ENCODE results near the gene ATP6V1C2. TPM values are rescaled to one million over a fixed set of nuclear protein-coding genes. Genes with fewer than 3 reads are reported as not detected.

ATP6V1C2 gene
- total RNA-seq, 1 donor from 2014 or later: 1.1 TPM

- H3K36me3 Mint-ChIP-seq: no peaks in the 10 kb centered on the region
- peaks cover 62% of the 10 kb centered on the region for H3K27me3 Mint-ChIP-seq
- DNase-seq (ENCODE audit: extremely low spot score, unreplicated experiment): no peak
- H3K27ac Mint-ChIP-seq: no peak overlapping the region
- H3K4me1 Mint-ChIP-seq (ENCODE audit: unreplicated experiment): peaks cover 7% of the 10 kb centered on the region
- TF ChIP-seq CTCF (conservative IDR thresholded peaks at IDR 0.05): no peak
- H3K4me3 Mint-ChIP-seq: no peak overlapping the region
- no peaks in the 10 kb centered on the region for H3K9me3 Mint-ChIP-seq
Measured at GRCh38 chr2:10828346-10828745, 106.9 kb downstream of the ATP6V1C2 start.

GRCh38 chr2:10829299-10829698 lies 107.9 kb downstream of the ATP6V1C2 start:
- Mint-ChIP-seq H3K27me3 (peaks cover 69% of the 10 kb centered on the region), H3K36me3 (no peaks in the 10 kb centered on the region), H3K4me3 (no peak overlapping the region), H3K27ac (no peak overlapping the region), H3K9me3 (no peaks in the 10 kb centered on the region), H3K4me1 (ENCODE audit: unreplicated experiment) (peaks cover 7% of the 10 kb centered on the region)
- DNase-seq (ENCODE audit: extremely low spot score, unreplicated experiment): no peak
- no peak for TF ChIP-seq CTCF (conservative IDR thresholded peaks at IDR 0.05)

DNA sequence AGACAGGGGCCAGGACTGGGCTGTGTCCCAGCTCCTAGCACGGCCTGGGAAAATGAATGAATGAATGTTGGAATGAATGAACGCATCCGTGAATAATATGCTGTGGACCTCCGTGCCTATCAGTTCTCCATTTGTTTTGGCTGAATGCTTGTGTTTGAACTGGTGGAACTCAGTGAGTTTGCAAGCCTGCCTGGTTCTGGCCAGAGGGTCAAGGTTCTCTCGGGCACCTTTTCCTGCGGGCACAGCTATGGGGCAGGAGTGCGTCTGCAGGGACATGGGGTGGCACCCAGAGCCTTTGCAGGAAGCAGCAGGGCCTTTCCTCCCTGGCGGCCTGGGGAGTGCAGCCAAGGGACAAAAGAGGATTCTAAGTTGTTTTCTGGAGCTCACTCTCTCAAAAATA lies 108.8 kb downstream of the ATP6V1C2 start:
- no peak for TF ChIP-seq CTCF (conservative IDR thresholded peaks at IDR 0.05)

DNA sequence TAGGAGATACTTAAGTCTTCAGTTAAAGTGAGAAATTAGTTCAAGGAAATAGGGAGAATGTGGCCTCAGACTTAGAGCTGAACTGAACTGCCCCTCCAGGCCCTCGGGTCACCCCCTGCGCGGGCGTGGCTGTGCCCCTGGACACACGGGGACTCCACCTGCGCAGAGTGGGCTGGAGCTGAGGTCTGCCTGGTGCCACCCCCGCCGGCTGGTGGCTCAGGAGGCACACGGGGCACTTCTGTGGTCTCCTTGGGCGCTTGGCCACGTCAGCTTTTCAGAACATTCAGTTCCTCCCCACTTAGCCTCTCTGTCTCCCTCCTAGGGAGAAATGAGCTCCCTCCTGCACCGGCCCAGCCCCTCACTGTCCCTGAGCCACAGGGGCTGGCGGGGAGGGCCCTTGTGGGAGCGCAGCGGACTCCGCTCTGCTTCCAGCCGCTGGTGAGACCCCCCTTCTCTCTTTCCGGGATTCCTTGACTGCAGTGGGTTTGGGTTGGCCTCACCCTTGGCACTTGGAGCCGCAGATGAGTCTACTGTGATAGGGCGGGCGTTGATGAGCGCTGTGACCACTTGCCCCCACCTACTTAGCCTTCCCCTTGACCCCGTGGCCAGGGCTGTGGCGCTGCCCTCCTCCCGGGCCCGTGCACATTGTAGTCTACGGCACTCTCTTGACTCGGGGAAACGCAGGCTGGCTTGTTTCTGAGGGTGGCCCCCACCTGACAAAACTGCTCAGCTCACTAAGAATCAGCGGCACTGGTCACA lies 109.4 kb downstream of the ATP6V1C2 start:
- Mint-ChIP-seq H3K27me3 (peaks cover 55% of the 10 kb centered on the region), H3K9me3 (no peaks in the 10 kb centered on the region), H3K4me1 (ENCODE audit: unreplicated experiment) (peaks cover 7% of the 10 kb centered on the region), H3K27ac (no peak overlapping the region), H3K4me3 (no peak overlapping the region), H3K36me3 (no peaks in the 10 kb centered on the region)
- TF ChIP-seq CTCF (conservative IDR thresholded peaks at IDR 0.05): no peak
- no peak for DNase-seq (ENCODE audit: extremely low spot score, unreplicated experiment)

More for the DNA sequence above, 108.8 kb downstream of the ATP6V1C2 start:
- H3K27ac Mint-ChIP-seq: no peak overlapping the region
- H3K36me3 Mint-ChIP-seq: no peaks in the 10 kb centered on the region
- peaks cover 62% of the 10 kb centered on the region for H3K27me3 Mint-ChIP-seq
- no peak overlapping the region for H3K4me3 Mint-ChIP-seq
- no peak for DNase-seq (ENCODE audit: extremely low spot score, unreplicated experiment)
- H3K4me1 Mint-ChIP-seq (ENCODE audit: unreplicated experiment): peaks cover 7% of the 10 kb centered on the region
- H3K9me3 Mint-ChIP-seq: no peaks in the 10 kb centered on the region

GRCh38 chr2:10831400-10831985 lies 110.1 kb downstream of the ATP6V1C2 start:
- Mint-ChIP-seq H3K4me3 (no peak overlapping the region), H3K36me3 (no peaks in the 10 kb centered on the region), H3K27ac (no peak overlapping the region), H3K9me3 (no peaks in the 10 kb centered on the region), H3K27me3 (peaks cover 53% of the 10 kb centered on the region), H3K4me1 (ENCODE audit: unreplicated experiment) (peaks cover 7% of the 10 kb centered on the region)
- no peak for DNase-seq (ENCODE audit: extremely low spot score, unreplicated experiment)
- no peak for TF ChIP-seq CTCF (conservative IDR thresholded peaks at IDR 0.05)

All from type B pancreatic cell (in vitro differentiated cells).